ENCODE measurements around the gene ENPP5. TPM values are rescaled to one million over a fixed set of nuclear protein-coding genes. Genes with fewer than 3 reads are reported as not detected.

The ENPP5 gene
- total RNA-seq, 1 experiment from 2014 or later: 9.1 TPM

GRCh38 chr6:46191961-46192360, 21.2 kb upstream of the ENPP5 start:
- ATAC-seq (no peak), DNase-seq (ENCODE audit: low spot score) (no peak)
- POLR2A ChIA-PET: no interaction called here
- TF ChIP-seq ATF6 (CRISPR knock-in tag; IDR thresholded peaks at IDR 0.05): no peak
- TF ChIP-seq NR2C2 (CRISPR knock-in tag; IDR thresholded peaks at IDR 0.05): no peak
- no peak for TF ChIP-seq ZBTB21 (CRISPR knock-in tag; IDR thresholded peaks at IDR 0.05; ENCODE audit: borderline replicate concordance)
- no peak for TF ChIP-seq ZNF423 (CRISPR knock-in tag; IDR thresholded peaks at IDR 0.05)
- no peak for TF ChIP-seq USF1 (CRISPR knock-in tag; IDR thresholded peaks at IDR 0.05)
- no peak for TF ChIP-seq EMX1 (CRISPR knock-in tag; IDR thresholded peaks at IDR 0.05)
- no peak for TF ChIP-seq JAZF1 (CRISPR knock-in tag; IDR thresholded peaks at IDR 0.05)
- no peak for TF ChIP-seq ELF4 (CRISPR knock-in tag; IDR thresholded peaks at IDR 0.05; ENCODE audit: low read depth)
- TF ChIP-seq ZSCAN18 (CRISPR knock-in tag; IDR thresholded peaks at IDR 0.05): no peak
- no peak for TF ChIP-seq USF2 (CRISPR knock-in tag; IDR thresholded peaks at IDR 0.05)
- no peak for TF ChIP-seq SOX15 (CRISPR knock-in tag; IDR thresholded peaks at IDR 0.05)
- no peak for TF ChIP-seq TEAD1 (CRISPR knock-in tag; IDR thresholded peaks at IDR 0.05)
- TF ChIP-seq NFYB (CRISPR knock-in tag; conservative IDR thresholded peaks at IDR 0.05; ENCODE audit: low read depth): no peak
- no peak for TF ChIP-seq ZNF512 (CRISPR knock-in tag; IDR thresholded peaks at IDR 0.05; ENCODE audit: borderline replicate concordance)
- no peak for TF ChIP-seq PRRX2 (CRISPR knock-in tag; IDR thresholded peaks at IDR 0.05)
- no peak for TF ChIP-seq CBFB (CRISPR knock-in tag; IDR thresholded peaks at IDR 0.05; ENCODE audit: low read depth)
- no peak for TF ChIP-seq GRHL2 (CRISPR knock-in tag; IDR thresholded peaks at IDR 0.05; ENCODE audit: insufficient replicate concordance, severe bottlenecking)
- no peak for TF ChIP-seq ZNF281 (CRISPR knock-in tag; IDR thresholded peaks at IDR 0.05)
- TF ChIP-seq E2F1 (CRISPR knock-in tag; IDR thresholded peaks at IDR 0.05): no peak
- no peaks in the 10 kb centered on the region for H3K27me3 Mint-ChIP-seq (ENCODE audit: low read depth)
- no peak overlapping the region for H3K4me3 Mint-ChIP-seq
- peaks cover 5% of the 10 kb centered on the region for H3K4me1 Mint-ChIP-seq
- peaks cover 7% of the 10 kb centered on the region for H3K36me3 Mint-ChIP-seq
- CTCF ChIA-PET: no interaction called here
- no peak overlapping the region for H3K27ac Mint-ChIP-seq
- H3K9me3 Mint-ChIP-seq: peaks cover 15% of the 10 kb centered on the region

Measured in WTC11 (cell line).